Prostate gland (tissue), 2 donors: ENCODE results near the gene GCLM. TPM values are rescaled to one million over a fixed set of nuclear protein-coding genes. Genes with fewer than 3 reads are reported as not detected.

Experiments
- DNase-seq: peaks from one replicate; pipeline ENCODE4 v3.0.0-alpha.2; 2019; ENCODE audit warnings: low spot score
- H3K27ac ChIP-seq, 2 donors: fragments of 200-600 bp; sonication (generic); 2 replicates each; pipeline ENCODE4 v1.5.1; 2017 to 2019
- H3K27me3 ChIP-seq: fragments of 200-600 bp; sonication (generic); replicated peaks from 2 replicates; pipeline ENCODE4 v1.5.1; 2019; ENCODE audit not compliant: insufficient read depth
- H3K36me3 ChIP-seq, 2 donors: fragments of 200-600 bp; sonication (generic); 1 replicate in 1 of 2; 2 replicates in 1 of 2; pipeline versions ENCODE4 v1.5.1 to v1.8.1; 2017 to 2019
- H3K4me1 ChIP-seq: fragments of 200-600 bp; sonication (generic); replicated peaks from 2 replicates; pipeline ENCODE4 v1.5.1; 2019
- H3K4me3 ChIP-seq, 2 donors: fragments of 200-600 bp; sonication (generic); 2 replicates each; pipeline ENCODE4 v1.5.1; 2017 to 2019
- H3K9me3 ChIP-seq: fragments of 200-600 bp; sonication (generic); 2 replicates; pipeline ENCODE4 v1.5.1; 2017
- POLR2A ChIP-seq: fragments of 450-650 bp; IDR thresholded peaks from one replicate; pipeline ENCODE4 v1.6.1; 2016; ENCODE audit warnings: antibody characterized with exemption, mild to moderate bottlenecking
- POLR2AphosphoS5 ChIP-seq: sonication (generic); formaldehyde crosslinking; IDR thresholded peaks from one replicate; pipeline ENCODE4 v1.6.1; 2017; ENCODE audit warnings: antibody characterized with exemption
- WGBS: methylation state at CpG from one replicate; pipeline ENCODE4 v1.1.5; 2018; 5-methylcytosine and 5-hydroxymethylcytosine counted together
- intact Hi-C: fragments of 100-400 bp; cut with DNase I; formaldehyde crosslinking; loops from one replicate; pipeline ENCODE4 v1.14.2; 2022
- total RNA-seq, 2 donors: library from RNA; depleted of rRNA; stranded (reverse); fragments of >200 nt; gene quantifications; one replicate each; pipeline ENCODE4 v1.1.0, GENCODE V29; 2016
- TF ChIP-seq, protein P1 (sequence below), 4 experiments: fragments of 200-600 bp in 2 of 4; fragments of 450-650 bp in 2 of 4; sonication (generic) in 2 of 4; IDR thresholded peaks; 1 replicate in 3 of 4; 2 replicates in 1 of 4; pipeline ENCODE4 v1.5.1; 2016 to 2019; ENCODE audit warnings: antibody characterized with exemption in 4 of 4, mild to moderate bottlenecking in 2 of 4, moderate library complexity in 2 of 4

The GCLM gene
- total RNA-seq, 2 donors from 2014 or later: 6.5 to 14.1 TPM

DNA sequence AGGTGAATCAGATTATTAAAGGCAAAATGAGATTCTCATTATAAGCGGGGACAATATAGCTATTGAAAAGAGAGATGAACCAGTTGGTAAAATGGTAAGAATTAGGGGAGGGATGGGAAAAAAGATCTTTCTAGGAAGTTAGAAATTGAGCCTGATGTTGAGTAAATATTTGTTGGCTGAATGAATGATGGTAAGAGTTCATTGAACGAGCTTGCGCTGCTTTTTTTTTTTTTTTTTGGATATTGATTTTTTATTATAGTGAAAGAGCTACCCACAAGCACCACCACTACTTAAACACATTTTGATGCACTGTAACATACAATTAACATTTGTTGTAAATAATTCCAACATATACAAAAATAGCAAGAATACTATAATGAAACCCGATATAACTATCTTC is 1.1 kb upstream of the GCLM start:
- Histone ChIP-seq H3K27ac (no peak overlapping the region), H3K4me1 (no peaks in the 10 kb centered on the region), H3K4me3 (no peak overlapping the region), H3K9me3 (no peaks in the 10 kb centered on the region), H3K36me3 (no peaks in the 10 kb centered on the region), H3K27me3 (no peaks in the 10 kb centered on the region)
- DNase-seq: no peak
- WGBS: 91% methylated on average over 4 of the region's 4 CpGs
- intact Hi-C loops: no loop called here
- TF ChIP-seq, protein P1, sequence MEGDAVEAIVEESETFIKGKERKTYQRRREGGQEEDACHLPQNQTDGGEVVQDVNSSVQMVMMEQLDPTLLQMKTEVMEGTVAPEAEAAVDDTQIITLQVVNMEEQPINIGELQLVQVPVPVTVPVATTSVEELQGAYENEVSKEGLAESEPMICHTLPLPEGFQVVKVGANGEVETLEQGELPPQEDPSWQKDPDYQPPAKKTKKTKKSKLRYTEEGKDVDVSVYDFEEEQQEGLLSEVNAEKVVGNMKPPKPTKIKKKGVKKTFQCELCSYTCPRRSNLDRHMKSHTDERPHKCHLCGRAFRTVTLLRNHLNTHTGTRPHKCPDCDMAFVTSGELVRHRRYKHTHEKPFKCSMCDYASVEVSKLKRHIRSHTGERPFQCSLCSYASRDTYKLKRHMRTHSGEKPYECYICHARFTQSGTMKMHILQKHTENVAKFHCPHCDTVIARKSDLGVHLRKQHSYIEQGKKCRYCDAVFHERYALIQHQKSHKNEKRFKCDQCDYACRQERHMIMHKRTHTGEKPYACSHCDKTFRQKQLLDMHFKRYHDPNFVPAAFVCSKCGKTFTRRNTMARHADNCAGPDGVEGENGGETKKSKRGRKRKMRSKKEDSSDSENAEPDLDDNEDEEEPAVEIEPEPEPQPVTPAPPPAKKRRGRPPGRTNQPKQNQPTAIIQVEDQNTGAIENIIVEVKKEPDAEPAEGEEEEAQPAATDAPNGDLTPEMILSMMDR (IDR thresholded peaks at IDR 0.05): no peak
- no peak for TF ChIP-seq POLR2A
- no peak for TF ChIP-seq POLR2AphosphoS5

- Histone ChIP-seq H3K27ac (peak overlapping the region; percentile 79 to 84), H3K4me1 (no peaks in the 10 kb centered on the region), H3K36me3 (no peaks in the 10 kb centered on the region), H3K27me3 (no peaks in the 10 kb centered on the region), H3K4me3 (peak overlapping the region; percentile 85 to 86), H3K9me3 (no peaks in the 10 kb centered on the region)
- TF ChIP-seq, protein P1 (IDR thresholded peaks at IDR 0.05): no peak
- no peak for TF ChIP-seq POLR2AphosphoS5
- TF ChIP-seq POLR2A: no peak
- intact Hi-C loops: loop anchor here (2.0 kb wide), 1 partner anchor 30 kb away; the partner anchor contains the start of gene DNTTIP2
- DNase-seq: peak; percentile 12
- under 1% methylated on average over 40 of the region's 49 CpGs for WGBS
These were observed 660 bp downstream of the GCLM start for GRCh38 chr1:93908394-93909145.

- no peaks in the 10 kb centered on the region for H3K27me3 ChIP-seq
- no peak overlapping the region for H3K27ac ChIP-seq
- DNase-seq: no peak
- TF ChIP-seq POLR2AphosphoS5 (no peak), POLR2A (no peak)
- TF ChIP-seq, protein P1 (IDR thresholded peaks at IDR 0.05): no peak
- no peak overlapping the region for H3K4me3 ChIP-seq
- H3K9me3 ChIP-seq: no peaks in the 10 kb centered on the region
- H3K36me3 ChIP-seq: no peaks in the 10 kb centered on the region
- H3K4me1 ChIP-seq: no peaks in the 10 kb centered on the region
- 38% methylated on average over 3 of the region's 3 CpGs for WGBS
- intact Hi-C loops: loop anchor here (2.0 kb wide), 1 partner anchor 29 kb away; the partner anchor contains the start of gene DNTTIP2
These were observed 1.5 kb downstream of the GCLM start for GRCh38 chr1:93907718-93908117.

DNA sequence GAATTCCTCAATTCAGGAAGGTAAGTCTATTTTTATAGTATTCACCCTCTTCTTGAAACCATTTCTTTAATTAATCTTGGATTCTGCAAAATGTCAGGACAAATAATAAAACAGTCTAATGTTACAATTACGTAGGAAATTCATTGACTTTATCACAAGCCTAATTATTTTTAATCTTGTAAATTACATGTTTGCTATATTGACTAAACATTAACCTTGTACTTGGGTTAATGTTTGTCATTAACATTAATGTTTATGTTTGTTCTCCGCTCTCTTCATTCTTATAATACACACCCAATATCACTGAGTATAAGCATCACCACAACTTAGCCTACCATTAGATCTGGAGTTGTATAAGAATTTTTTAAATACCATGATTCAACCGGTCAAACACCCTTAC is 2.8 kb downstream of the GCLM start:
- Histone ChIP-seq H3K27me3 (no peaks in the 10 kb centered on the region), H3K4me1 (no peaks in the 10 kb centered on the region), H3K36me3 (no peaks in the 10 kb centered on the region), H3K9me3 (no peaks in the 10 kb centered on the region), H3K27ac (no peak overlapping the region), H3K4me3 (no peak overlapping the region)
- TF ChIP-seq POLR2AphosphoS5 (no peak), POLR2A (no peak)
- TF ChIP-seq, protein P1 (IDR thresholded peaks at IDR 0.05): no peak
- intact Hi-C loops: no loop called here
- 93% methylated on average over 3 of the region's 3 CpGs for WGBS
- no peak for DNase-seq

- Histone ChIP-seq H3K27ac (no peak overlapping the region), H3K36me3 (no peaks in the 10 kb centered on the region), H3K27me3 (no peaks in the 10 kb centered on the region), H3K4me3 (no peak overlapping the region), H3K9me3 (no peaks in the 10 kb centered on the region), H3K4me1 (no peaks in the 10 kb centered on the region)
- no peak for DNase-seq
- 85% methylated on average over 2 of the region's 2 CpGs for WGBS
- intact Hi-C loops: no loop called here
- no peak for TF ChIP-seq POLR2A
- TF ChIP-seq, protein P1 (IDR thresholded peaks at IDR 0.05): no peak
- TF ChIP-seq POLR2AphosphoS5: no peak
These were observed 3.5 kb downstream of the GCLM start for GRCh38 chr1:93905734-93906133.
